Endothelial cell (in vitro differentiated cells): ENCODE data around the gene MARCHF6. TPM values are rescaled to one million over a fixed set of nuclear protein-coding genes. Genes with fewer than 3 reads are reported as not detected.

Experiments used
- DNase-seq: peaks from one replicate; pipeline ENCODE4 v3.0.0; 2021; ENCODE audit warnings: low spot score
- H3K27ac Mint-ChIP-seq: one replicate; pipeline ENCODE4 v1.8.0; 2021; ENCODE audit warnings: mixed read lengths, inconsistent platforms; ENCODE audit not compliant: unreplicated experiment
- H3K27me3 Mint-ChIP-seq: one replicate; pipeline ENCODE4 v1.8.0; 2021; ENCODE audit warnings: mild to moderate bottlenecking, moderate library complexity, mixed read lengths, inconsistent platforms; ENCODE audit not compliant: unreplicated experiment
- H3K36me3 Mint-ChIP-seq: one replicate; pipeline ENCODE4 v1.8.0; 2021; ENCODE audit warnings: mild to moderate bottlenecking, low read depth, mixed read lengths, inconsistent platforms; ENCODE audit not compliant: unreplicated experiment
- H3K4me1 Mint-ChIP-seq: one replicate; pipeline ENCODE4 v1.8.0; 2021; ENCODE audit warnings: mild to moderate bottlenecking, mixed read lengths, inconsistent platforms; ENCODE audit not compliant: unreplicated experiment
- H3K4me3 Mint-ChIP-seq: one replicate; pipeline ENCODE4 v1.8.0; 2021; ENCODE audit warnings: mild to moderate bottlenecking, mixed read lengths, inconsistent platforms; ENCODE audit not compliant: unreplicated experiment
- H3K9me3 Mint-ChIP-seq: one replicate; pipeline ENCODE4 v1.8.0; 2021; ENCODE audit warnings: mixed read lengths, inconsistent platforms; ENCODE audit not compliant: unreplicated experiment
- total RNA-seq: library from RNA; stranded (reverse); fragmentation: NEBNext Ultra II Directional; extraction: Animal tissue kit (Norgen Biotek cat#: 25700); gene quantifications from one replicate; pipeline ENCODE4 v1.2.1, GENCODE V29; 2021; ENCODE audit not compliant: unreplicated experiment
- TF ChIP-seq, protein P1 (sequence below): fragments of 200-600 bp; sonication (generic); IDR thresholded peaks from one replicate; pipeline ENCODE4 v1.5.0; 2021; ENCODE audit warnings: antibody characterized with exemption; ENCODE audit not compliant: unreplicated experiment

The MARCHF6 gene
- total RNA-seq, 1 donor from 2014 or later, result 162 TPM

DNA sequence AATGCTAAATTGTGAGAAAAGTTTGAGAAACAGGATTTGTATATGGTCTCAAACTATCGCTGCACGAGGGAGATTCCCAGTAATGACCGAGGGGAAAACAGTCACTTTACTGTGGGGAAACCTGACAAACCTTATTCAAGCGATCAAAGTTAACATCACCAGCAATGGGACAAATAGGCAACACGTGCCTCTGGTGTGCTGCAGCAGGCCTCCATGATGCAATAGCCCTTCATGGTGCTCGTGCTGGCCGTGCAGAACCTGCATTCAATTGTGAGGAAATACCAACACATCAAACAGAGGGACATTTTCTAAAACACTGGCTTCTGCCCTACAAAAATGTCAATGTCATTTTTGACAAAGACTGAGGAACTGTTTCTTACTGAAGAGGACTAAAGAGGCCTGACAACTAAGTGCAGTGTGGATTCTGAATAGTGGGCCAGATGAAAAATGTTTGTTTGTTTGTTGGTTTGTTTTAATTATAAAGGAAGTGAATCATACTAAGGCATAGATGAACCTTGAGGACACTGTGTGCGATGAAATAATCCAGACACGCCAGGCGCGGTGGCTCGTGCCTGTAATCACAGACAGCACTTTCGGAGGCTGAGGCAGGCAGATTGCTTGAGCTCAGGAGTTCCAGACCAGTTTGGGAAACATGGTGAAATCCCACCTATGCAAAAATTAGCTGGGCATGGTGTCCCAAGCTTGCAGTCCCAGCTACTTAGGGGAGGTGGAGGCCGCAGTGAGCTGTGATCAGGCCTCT, 17.6 kb upstream of the MARCHF6 start:
- Mint-ChIP-seq H3K4me3 (no peak overlapping the region), H3K36me3 (no peaks in the 10 kb centered on the region), H3K4me1 (peaks cover 30% of the 10 kb centered on the region), H3K9me3 (no peaks in the 10 kb centered on the region), H3K27me3 (peaks cover 13% of the 10 kb centered on the region), H3K27ac (no peak overlapping the region)
- TF ChIP-seq, protein P1, sequence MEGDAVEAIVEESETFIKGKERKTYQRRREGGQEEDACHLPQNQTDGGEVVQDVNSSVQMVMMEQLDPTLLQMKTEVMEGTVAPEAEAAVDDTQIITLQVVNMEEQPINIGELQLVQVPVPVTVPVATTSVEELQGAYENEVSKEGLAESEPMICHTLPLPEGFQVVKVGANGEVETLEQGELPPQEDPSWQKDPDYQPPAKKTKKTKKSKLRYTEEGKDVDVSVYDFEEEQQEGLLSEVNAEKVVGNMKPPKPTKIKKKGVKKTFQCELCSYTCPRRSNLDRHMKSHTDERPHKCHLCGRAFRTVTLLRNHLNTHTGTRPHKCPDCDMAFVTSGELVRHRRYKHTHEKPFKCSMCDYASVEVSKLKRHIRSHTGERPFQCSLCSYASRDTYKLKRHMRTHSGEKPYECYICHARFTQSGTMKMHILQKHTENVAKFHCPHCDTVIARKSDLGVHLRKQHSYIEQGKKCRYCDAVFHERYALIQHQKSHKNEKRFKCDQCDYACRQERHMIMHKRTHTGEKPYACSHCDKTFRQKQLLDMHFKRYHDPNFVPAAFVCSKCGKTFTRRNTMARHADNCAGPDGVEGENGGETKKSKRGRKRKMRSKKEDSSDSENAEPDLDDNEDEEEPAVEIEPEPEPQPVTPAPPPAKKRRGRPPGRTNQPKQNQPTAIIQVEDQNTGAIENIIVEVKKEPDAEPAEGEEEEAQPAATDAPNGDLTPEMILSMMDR, result no peak
- DNase-seq, result no peak

GRCh38 chr5:10337107-10337506, 16.4 kb upstream of the MARCHF6 start:
- Mint-ChIP-seq H3K9me3 (no peaks in the 10 kb centered on the region), H3K4me1 (peaks cover 21% of the 10 kb centered on the region), H3K27me3 (peaks cover 12% of the 10 kb centered on the region), H3K4me3 (no peak overlapping the region), H3K27ac (no peak overlapping the region), H3K36me3 (no peaks in the 10 kb centered on the region)
- TF ChIP-seq, protein P1, result no peak
- no peak for DNase-seq

DNA sequence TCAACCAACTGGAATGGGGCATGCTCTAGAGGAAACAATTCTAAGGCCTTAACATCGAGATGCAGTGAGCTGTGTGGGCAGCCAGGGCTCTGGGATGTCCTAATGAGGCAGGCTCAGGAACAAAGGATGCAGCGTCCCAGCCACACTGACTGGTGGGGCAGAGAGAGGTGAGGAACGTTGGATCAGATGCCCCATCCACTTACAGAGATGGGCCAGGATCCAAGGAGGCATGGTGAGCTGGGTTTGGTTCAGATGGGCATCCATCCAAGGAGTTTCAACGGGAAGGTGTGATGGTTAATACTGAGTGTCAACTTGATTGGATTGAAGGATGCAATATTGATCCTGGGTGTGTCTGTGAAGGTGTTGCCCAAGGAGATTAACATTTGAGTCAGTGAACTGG, 15.5 kb upstream of the MARCHF6 start:
- Mint-ChIP-seq H3K4me1 (peaks cover 19% of the 10 kb centered on the region), H3K4me3 (no peak overlapping the region), H3K9me3 (no peaks in the 10 kb centered on the region), H3K27ac (no peak overlapping the region), H3K27me3 (peaks cover 10% of the 10 kb centered on the region), H3K36me3 (no peaks in the 10 kb centered on the region)
- TF ChIP-seq, protein P1, result no peak
- no peak for DNase-seq

DNA sequence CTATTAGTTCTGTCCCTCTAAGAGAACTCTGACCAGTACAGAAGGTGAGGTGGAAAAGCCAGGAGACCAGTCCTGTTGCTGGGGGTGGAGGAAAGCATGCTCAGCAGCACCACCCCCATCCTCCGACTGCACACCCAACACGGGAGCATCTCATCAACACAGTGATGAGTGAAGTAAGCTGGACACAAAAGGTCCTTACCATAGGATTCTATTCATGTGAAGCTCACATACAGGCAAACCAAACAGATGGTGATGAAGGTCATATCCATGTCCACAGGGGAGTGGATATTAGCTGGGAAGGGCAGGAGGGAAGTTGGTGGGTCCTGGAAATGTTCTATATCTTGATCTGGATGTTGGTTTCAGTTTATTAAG, 14.8 kb upstream of the MARCHF6 start:
- no peak for DNase-seq
- Mint-ChIP-seq H3K27me3 (peaks cover 7% of the 10 kb centered on the region), H3K9me3 (no peaks in the 10 kb centered on the region), H3K36me3 (no peaks in the 10 kb centered on the region), H3K4me3 (no peak overlapping the region), H3K4me1 (peaks cover 19% of the 10 kb centered on the region), H3K27ac (no peak overlapping the region)
- TF ChIP-seq, protein P1, result no peak

GRCh38 chr5:10339058-10339811, 14.3 kb upstream of the MARCHF6 start:
- Mint-ChIP-seq H3K4me1 (peaks cover 19% of the 10 kb centered on the region), H3K27me3 (peaks cover 7% of the 10 kb centered on the region), H3K36me3 (no peaks in the 10 kb centered on the region), H3K27ac (no peak overlapping the region), H3K9me3 (no peaks in the 10 kb centered on the region), H3K4me3 (no peak overlapping the region)
- no peak for DNase-seq
- TF ChIP-seq, protein P1, result no peak
